GM18951 (cell line): ENCODE data around the gene RYR3.

Experiments
- POLR2A ChIP-seq: IDR thresholded peaks from 4 replicates; pipeline ENCODE4 v1.6.1; 2011; ENCODE audit warnings: mild to moderate bottlenecking; ENCODE audit not compliant: insufficient read length, insufficient read depth; ENCODE audit errors: extremely low read depth
- in situ Hi-C: fragments of 300-500 bp; cut with MboI; formaldehyde crosslinking; loops from one replicate; pipeline ENCODE4 v1.12.0; 2022; ENCODE audit warnings: low sequenced_read_pairs, mixed read lengths, inconsistent platforms; ENCODE audit not compliant: unreplicated experiment

Gene RYR3

DNA sequence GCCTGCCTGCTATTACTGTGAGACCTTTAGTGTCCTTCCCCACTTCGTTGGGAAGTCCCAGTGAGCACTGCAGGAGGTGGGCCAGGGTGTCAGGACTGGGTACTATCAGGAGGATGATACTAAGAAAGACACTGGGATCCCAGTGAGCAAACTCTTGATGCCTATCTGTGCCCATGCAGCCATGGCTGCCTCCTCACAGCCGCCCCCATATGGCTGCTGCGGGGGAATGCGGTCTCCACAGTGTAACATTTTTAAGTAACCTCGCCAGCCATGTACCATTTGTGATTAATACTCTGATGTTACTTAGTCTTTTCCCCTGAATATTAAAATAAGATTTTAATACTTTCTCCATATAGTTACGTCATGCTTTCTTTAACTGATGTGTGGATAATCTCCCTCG, 312.2 kb downstream of the RYR3 start:
- TF ChIP-seq POLR2A: no peak
- in situ Hi-C loops: no loop called here

DNA sequence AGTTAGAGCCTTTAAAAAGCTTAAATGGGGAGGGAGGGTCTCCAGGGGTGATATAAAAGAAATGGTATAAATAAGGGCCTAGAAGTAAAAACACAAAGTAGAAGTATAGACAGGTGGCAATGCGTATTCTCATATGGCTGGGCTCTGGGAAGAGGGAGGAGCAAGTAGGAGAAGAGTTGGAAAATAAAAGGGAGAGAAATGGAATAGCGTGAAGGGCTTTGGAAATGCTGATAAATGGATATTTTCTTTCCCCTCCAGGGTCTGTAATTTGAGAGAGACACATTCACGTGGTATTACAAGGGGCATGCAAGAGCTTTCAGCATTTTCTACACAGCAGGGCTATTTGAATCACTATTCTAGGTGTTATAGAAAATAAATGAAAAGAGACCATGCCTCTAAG, 313.7 kb downstream of the RYR3 start:
- in situ Hi-C loops: no loop called here
- TF ChIP-seq POLR2A: no peak

DNA sequence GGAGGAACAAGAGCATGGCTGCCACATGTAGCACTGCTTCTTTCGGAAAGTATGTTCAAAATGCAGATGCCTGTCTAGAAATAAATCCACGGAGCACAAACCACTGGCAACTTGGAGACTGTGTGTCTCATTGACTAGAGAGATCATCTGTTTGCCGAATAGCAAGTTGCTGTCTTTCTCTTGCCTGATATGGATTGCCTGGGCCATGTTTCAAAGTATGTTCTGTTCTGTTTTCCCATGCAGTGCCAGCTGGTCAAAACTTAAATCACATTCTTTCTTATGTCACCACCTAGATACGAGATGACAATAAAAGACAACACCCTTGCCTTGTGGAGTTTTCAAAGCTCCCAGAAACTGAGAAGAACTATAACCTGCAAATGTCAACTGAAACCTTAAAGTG, 318.9 kb downstream of the RYR3 start:
- TF ChIP-seq POLR2A: no peak

DNA sequence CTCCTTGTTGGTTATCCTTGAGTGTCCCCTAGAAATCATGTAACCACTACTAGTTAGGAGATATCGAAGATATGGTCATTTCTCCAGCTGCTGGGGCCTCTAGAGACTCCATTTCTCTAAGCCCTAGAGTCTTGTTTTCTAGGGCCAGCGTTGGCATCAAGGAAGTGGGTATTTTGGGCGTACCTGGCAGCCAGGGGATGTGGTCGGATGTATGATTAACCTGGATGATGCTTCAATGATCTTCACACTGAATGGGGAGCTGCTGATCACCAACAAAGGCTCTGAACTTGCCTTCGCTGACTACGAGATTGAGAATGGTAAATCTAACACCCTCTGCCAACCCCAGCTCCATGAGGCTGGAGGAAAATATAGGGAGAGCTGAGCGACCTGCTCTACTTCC, 325.5 kb downstream of the RYR3 start:
- in situ Hi-C loops: no loop called here
- TF ChIP-seq POLR2A: no peak

More for the DNA sequence above, 318.9 kb downstream of the RYR3 start:
- in situ Hi-C loops: no loop called here

DNA sequence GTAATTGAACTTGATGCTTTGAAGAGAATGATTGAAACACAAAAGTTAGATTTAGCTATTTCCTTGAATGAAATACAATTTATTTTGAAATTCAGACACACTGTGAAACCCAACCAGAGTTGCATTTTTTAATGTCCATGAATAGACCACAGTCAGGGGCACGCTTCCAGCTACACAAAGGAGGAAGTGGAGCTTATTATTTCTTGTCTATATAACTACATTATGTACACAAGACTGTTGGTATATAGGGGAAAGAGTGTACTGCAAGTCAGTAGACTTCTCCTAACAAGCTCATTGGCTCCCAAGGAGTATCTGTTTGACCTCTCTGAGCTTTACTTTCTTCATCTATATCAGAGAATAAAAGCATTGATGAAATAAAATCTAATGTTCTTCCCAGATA, 326.2 kb downstream of the RYR3 start:
- in situ Hi-C loops: no loop called here
- TF ChIP-seq POLR2A: no peak

DNA sequence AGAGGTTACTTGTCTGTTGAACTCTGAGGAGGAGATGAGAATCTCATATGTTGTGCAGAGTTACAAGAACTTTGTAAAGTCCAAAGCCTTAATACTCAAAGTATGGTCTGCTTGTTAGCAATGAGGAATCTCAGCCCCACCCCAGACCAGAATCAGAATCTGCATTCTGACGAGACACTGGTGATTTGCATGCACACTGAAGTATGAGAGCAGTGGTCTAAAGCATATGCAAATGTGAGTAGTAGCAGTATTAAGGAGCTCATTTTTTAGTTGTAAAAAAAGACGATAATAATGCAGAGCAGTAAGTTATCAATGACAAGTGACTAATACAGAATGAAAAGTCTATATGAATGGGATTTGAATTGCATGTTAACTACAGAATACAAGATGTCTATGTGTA, 327.7 kb downstream of the RYR3 start:
- no peak for TF ChIP-seq POLR2A
- in situ Hi-C loops: no loop called here

DNA sequence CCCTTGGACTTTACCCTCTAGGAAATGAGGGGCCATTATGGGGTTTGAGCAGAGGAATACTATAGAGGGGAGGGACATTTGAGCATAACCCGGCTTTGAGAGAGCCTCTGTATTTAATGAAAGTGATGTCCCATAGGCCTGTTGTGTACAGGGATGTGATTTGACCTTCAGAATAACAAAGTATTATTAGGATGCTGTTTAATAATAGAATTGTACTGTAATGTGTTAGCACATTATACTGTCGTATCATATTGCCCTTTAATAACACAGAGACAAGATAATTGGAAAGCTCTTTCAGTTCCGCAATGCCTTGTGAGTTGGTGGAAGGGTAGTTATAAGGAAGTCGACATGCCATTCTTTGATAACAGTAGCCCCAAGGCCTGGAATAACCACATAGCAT, 328.3 kb downstream of the RYR3 start:
- in situ Hi-C loops: no loop called here

DNA sequence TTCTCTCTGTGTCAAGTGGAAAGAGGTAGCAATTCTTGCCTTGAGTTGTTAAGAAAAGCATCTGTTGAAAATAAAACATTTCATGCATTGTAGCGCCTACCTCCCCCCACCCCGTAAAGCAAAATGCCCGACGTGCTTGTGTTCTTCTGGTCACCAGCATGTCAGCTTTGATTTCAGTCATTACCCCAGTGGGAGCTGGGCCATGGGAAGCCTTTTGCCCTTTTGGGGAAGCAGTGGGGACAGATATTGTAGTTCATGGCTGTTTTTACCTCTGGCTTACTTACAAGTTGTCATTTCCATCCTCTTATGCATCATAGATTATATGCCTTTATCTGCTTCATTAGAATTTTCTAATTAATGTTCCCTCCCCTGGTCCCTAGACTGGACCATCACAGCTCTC, 328.7 kb downstream of the RYR3 start:
- in situ Hi-C loops: no loop called here
- TF ChIP-seq POLR2A: no peak

More for the DNA sequence above, 328.3 kb downstream of the RYR3 start:
- no peak for TF ChIP-seq POLR2A

DNA sequence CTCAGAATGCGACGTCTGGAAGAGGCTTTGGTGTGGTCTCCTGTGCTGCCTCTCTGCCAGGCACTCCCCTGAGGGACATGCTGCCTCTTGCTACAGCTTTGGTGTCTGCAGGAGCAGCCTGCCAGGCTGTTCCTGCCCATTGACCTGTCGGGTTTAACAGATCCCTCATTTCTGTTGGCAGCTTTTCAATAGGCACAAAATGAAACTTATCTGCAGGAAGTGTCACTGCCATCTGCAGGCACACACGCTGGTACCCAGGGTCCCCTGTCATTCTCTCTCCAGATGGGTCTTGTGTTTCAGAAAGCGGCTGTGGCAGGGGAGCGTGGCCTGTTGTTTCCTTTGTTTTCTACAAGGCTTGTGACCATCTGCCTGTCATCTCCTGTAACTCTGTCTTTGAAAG, 329.2 kb downstream of the RYR3 start:
- TF ChIP-seq POLR2A: no peak
- in situ Hi-C loops: no loop called here

DNA sequence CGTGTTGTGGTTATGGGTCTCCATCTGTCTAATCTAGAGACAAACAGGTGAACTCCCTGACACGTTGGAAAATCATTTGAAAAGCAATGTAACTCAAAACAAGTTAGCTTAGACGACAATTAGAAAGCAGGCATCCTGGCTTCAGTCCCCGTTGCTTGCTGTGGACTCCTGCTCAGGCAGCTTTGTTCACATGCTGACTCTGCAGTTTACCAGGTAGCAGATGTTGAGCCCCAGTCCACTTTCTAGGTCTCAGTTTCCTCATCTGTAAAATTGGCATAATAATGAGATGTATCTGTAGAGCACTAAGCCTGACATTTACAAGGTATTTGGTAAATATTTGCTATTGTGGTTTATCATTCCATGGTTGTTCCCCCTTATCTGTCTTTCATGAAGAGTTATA, 330.3 kb downstream of the RYR3 start:
- in situ Hi-C loops: no loop called here
- no peak for TF ChIP-seq POLR2A

DNA sequence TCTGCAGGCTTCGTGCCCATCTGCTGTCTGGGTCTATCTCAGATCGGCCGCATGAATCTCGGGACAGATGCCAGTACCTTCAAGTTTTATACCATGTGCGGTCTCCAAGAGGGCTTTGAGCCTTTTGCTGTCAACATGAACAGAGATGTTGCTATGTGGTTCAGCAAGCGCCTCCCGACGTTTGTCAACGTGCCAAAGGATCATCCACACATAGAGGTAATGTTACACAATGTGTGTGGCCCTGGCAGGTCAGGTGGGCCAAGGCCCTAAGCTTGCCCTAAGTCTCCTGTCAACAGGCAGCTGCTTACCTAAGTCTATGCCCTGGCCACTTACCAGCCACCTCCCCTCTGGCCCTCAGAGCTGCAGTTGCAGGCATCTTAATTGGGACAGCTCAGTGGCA, 333.5 kb downstream of the RYR3 start:
- in situ Hi-C loops: no loop called here
- no peak for TF ChIP-seq POLR2A

DNA sequence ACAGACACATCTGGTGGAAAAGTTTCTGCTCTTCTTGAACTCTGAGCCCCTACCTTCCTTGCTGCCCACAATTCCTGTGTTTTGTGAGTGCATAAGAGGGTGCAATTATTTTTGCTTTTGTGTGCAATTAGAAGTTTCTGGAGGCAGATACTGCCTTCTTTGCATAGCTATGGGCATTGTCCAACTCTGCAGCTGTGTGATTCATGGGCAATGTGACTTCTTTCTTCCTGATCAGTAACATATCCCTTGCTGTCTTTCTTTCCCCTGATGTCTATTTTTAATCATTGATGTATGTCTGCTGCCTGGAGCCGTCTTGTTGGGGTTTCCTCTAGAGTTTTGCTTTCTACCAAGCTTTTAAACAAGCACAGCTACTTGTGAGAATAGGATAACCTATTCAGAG, 336.0 kb downstream of the RYR3 start:
- in situ Hi-C loops: no loop called here
- no peak for TF ChIP-seq POLR2A

DNA sequence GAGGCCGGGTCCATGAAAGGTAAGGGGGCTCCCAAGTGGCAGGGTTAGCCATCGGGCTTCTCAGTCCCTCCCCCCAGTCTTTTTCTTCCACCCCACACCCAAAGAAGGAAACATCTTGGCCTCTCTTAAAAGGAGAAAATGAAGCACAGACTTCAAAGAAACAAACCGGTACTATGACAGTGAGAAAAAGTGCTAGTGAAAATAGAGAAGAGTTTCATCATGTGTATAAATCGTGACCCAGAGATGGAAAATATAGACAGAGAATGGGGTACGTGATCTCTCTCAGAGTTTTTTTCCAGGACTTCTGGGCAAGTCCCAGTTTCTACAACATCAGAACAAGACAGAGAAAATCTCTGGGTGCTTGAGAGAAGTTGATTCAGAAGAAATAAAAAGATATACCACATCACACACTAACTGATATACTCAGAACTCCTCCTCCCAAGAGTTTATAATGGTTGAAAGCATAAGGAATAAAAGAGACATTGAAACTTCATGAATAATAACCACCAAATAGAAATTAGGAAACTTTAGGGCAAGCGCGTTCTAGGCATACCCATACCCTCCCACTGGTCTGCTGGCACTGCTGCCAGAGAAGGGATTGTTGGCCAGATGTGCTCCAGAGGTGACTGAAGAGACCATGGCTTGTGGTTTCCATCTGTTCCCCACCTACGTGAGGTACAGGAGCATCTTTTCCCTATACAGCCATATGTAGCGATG, 338.6 kb downstream of the RYR3 start:
- no peak for TF ChIP-seq POLR2A
- in situ Hi-C loops: no loop called here

DNA sequence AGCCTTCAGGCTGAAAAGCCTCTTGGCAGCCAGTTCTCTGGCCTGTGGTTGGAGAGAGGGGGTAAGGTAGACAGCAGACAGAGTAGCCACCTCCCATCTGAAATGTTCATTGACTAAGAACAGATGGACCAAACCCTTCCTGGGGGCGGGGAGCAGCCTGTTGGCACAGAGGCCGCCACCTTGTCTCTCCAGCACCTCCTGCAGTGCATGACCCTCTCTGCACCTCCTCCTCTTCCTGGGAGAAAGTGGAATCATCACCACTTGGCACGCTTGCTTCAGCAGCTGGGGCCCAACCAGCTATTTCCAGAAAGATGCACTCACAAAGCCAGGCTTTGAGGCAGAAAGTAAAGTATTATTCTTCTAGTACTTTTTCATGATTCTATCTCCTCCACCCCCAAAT, 344.1 kb downstream of the RYR3 start:
- TF ChIP-seq POLR2A: no peak
- in situ Hi-C loops: no loop called here

DNA sequence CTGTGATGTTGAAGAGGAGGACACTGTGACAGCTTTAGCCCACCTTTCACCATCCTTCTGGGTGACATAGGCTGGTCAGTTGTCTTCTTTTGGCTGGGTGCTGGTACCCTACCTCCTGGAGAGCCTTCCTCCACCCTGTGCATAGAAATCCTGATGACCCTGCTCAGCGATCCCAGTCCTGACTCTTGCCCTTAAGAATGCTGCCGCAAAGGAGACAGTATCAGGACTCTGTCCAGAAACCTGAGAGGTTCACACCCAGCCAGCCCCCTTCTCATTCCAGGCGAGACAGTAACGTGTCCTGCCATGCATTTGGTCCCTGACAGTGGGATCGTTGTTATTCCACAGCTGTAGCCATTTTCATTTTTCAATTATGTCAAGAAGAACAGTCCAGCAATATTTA, 344.7 kb downstream of the RYR3 start:
- no peak for TF ChIP-seq POLR2A
- in situ Hi-C loops: no loop called here
